ENCODE measurements around the gene EIF3B.

EIF3B gene

GRCh38 chr7:2425749-2426148, 71.1 kb downstream of the EIF3B start:
- H3K36me3 ChIP-seq (replicated peaks), result no peaks in the 10 kb centered on the region
- DNase-seq, result no peak
- in situ Hi-C loops (cut with HindIII; ENCODE audit: low pct_ligation_motif_present, low sequenced_read_pairs), result no loop called here
- no peak for TF ChIP-seq CTCF (IDR thresholded peaks at IDR 0.05; ENCODE audit: low read depth, low read length, missing control alignments)
- no peak overlapping the region for H3K27ac ChIP-seq
- no peaks in the 10 kb centered on the region for H3K27me3 ChIP-seq (replicated peaks)
- H3K4me3 ChIP-seq (ENCODE audit: low read depth, low read length), result no peak overlapping the region

Measured in brain microvascular endothelial cell (primary cell).